OCI-LY3 (cell line): Measurements from ENCODE around the gene WDPCP.

ENCODE experiments used
- EZH2phosphoT487 ChIP-seq: fragments of 200-600 bp; shearing (Covaris generic); IDR thresholded peaks from 2 replicates; pipeline ENCODE4 v1.6.1; 2018; ENCODE audit warnings: antibody characterized with exemption, mixed run types, low read depth
- TF ChIP-seq, protein P1 (sequence below): fragments of 200-600, 300-600 bp; sonication (generic); IDR thresholded peaks from 2 replicates; pipeline ENCODE4 v1.5.1; 2014; ENCODE audit warnings: antibody characterized with exemption, low read length, low read depth

DNA sequence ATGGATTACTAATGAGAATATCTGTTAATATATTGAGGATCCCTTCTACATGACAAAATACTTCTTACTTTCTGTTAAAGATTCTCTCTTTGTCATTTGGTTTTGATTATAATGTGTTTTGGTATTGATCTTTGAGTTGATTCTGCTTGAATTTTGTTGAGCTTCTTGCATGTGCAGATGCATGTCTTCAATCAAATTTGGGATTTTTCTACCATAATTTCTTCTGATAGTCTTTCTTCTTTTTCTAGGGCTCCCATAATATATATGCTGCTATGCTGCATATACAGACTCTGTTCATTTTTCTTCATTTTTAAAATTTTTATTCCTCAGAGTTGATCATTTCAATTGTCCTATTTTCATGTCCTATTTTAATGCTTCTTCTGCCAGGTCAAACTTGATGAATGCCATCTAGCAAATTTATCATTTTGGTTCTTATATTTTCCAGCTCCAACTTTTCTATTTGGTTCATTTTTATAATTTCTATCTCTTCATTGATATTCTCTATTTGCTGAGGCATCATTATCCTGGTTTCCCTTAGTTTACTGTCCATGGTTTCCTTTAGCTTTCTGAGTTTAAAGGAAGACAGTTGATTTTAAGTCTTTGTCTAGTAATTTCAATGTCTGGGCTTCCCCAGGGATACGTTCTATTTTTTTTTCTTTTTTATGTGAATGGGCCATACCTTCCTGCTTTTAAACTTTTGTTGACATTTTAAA is 244.7 kb downstream of the WDPCP start:
- TF ChIP-seq, protein P1, sequence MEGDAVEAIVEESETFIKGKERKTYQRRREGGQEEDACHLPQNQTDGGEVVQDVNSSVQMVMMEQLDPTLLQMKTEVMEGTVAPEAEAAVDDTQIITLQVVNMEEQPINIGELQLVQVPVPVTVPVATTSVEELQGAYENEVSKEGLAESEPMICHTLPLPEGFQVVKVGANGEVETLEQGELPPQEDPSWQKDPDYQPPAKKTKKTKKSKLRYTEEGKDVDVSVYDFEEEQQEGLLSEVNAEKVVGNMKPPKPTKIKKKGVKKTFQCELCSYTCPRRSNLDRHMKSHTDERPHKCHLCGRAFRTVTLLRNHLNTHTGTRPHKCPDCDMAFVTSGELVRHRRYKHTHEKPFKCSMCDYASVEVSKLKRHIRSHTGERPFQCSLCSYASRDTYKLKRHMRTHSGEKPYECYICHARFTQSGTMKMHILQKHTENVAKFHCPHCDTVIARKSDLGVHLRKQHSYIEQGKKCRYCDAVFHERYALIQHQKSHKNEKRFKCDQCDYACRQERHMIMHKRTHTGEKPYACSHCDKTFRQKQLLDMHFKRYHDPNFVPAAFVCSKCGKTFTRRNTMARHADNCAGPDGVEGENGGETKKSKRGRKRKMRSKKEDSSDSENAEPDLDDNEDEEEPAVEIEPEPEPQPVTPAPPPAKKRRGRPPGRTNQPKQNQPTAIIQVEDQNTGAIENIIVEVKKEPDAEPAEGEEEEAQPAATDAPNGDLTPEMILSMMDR: no peak
- TF ChIP-seq EZH2phosphoT487: no peak
